ENCODE measurements around the gene C14orf180. TPM values are rescaled to one million over a fixed set of nuclear protein-coding genes. Genes with fewer than 3 reads are reported as not detected.

The C14orf180 gene
- total RNA-seq, 6 experiments from 2014 or later = 0.35 to 4.0 (median 1.9) TPM

DNA sequence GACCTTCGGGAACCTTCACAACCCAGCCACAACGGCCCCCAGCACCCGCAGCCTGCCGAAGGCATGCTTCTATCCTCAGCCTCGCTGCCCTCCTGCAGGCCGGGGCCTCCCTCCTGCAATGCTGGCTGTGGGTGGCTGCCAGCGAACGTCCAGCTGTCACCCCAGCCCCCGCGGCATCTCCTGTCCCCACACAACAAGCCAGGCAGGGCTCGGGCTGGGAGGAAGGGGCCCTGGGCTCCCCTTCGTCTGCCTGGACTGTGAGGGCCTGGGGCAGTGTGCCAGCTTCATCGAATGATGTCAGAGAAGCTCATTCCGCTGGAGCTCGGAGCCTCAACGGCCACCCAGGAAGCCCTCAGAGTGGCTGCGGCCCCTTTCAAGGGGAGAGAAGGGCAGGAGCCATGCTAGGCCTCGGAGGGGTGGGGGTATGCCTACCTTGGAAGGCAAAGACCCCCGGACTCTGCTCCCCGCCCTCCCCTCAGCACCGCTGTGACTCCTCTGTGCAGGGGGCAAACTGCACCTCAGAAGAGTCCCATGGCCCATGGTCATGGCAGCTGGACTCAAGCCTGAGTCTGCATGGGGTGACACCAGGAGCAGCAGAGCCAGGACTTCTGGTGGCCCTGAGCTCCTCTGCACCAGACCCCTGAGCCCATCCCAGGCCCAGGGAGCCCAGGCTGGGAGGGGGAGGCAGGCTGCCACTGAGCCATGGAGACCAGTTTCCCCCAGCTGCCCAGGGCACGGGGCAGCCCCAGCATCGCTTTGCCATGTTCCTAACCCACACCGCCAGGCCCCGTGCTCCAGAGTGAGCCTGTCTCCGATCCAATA lies 24.7 kb upstream of the C14orf180 start:
- ATAC-seq (no peak), DNase-seq (peak; percentile 13 to 48 (median 44))
- Histone ChIP-seq H3K36me3 (no peaks in the 10 kb centered on the region), H3K27me3 (no peaks in the 10 kb centered on the region), H3K4me3 (no peak overlapping the region), H3K27ac (no peak overlapping the region), H3K4me1 (no peaks in the 10 kb centered on the region), H3K9me3 (no peaks in the 10 kb centered on the region)
- no peak for TF ChIP-seq POLR2A (IDR thresholded peaks at IDR 0.05)
- TF ChIP-seq, protein P1, sequence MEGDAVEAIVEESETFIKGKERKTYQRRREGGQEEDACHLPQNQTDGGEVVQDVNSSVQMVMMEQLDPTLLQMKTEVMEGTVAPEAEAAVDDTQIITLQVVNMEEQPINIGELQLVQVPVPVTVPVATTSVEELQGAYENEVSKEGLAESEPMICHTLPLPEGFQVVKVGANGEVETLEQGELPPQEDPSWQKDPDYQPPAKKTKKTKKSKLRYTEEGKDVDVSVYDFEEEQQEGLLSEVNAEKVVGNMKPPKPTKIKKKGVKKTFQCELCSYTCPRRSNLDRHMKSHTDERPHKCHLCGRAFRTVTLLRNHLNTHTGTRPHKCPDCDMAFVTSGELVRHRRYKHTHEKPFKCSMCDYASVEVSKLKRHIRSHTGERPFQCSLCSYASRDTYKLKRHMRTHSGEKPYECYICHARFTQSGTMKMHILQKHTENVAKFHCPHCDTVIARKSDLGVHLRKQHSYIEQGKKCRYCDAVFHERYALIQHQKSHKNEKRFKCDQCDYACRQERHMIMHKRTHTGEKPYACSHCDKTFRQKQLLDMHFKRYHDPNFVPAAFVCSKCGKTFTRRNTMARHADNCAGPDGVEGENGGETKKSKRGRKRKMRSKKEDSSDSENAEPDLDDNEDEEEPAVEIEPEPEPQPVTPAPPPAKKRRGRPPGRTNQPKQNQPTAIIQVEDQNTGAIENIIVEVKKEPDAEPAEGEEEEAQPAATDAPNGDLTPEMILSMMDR (IDR thresholded peaks at IDR 0.05) = no peak
- intact Hi-C loops (cut with DNase I) = loop anchor here (5.0 kb wide), 2 partner anchors 418 to 483 kb away; partner anchors contain the start of gene KIF26A (in 1 of the 2)
- WGBS (ENCODE audit: insufficient coverage, low coverage, low lambda C conversion rate, missing lambda C conversion rate) = 47% methylated on average over 6 of the region's 26 CpGs

DNA sequence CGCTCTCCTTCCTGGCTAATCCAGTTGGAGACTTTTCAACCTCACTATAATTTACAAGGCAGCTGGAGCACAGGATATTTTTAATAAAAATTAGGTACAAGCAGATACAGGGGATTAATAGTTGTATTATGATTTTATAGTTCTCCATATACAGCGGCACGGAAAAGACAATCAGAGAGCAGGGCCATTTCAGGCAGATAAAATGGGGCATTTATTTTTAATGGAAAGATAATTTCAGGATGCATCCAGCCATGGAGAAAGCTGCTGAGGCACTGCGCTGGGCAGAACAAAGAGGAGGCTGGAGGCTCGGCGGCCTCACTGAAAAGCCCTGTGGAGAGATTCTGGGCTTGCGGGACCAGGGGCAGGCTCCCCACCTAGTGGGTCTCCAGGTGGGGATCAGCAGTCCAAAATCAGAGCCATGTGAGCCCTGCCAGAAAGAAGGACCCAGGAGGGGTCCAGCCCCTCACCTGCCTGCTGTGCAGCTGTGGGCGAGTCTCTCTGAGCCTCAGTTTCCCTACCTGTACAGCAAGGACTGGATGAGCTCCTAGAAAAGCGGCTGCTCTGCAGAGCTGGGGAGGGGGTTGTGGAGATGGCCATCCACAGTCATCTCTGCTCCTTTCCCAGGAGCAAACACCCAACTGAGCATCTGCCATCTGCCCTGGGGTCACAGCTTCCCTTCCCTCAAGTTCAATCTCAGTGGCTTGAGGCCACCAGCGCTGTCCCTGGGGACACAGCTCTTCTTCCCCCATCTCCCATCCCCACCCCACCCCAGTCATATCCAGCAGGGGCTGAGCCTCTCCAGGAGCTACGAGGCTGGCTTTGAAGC lies 23.9 kb upstream of the C14orf180 start:
- Histone ChIP-seq H3K27me3 (no peaks in the 10 kb centered on the region), H3K36me3 (no peaks in the 10 kb centered on the region), H3K4me1 (no peaks in the 10 kb centered on the region), H3K27ac (no peak overlapping the region), H3K4me3 (no peak overlapping the region), H3K9me3 (no peaks in the 10 kb centered on the region)
- 76% methylated on average over 6 of the region's 11 CpGs for WGBS (ENCODE audit: insufficient coverage, low coverage, low lambda C conversion rate, missing lambda C conversion rate)
- intact Hi-C loops (cut with DNase I) = loop anchor here (5.0 kb wide), 2 partner anchors 418 to 483 kb away; partner anchors contain the start of gene KIF26A (in 1 of the 2)
- ATAC-seq = no peak
- no peak for TF ChIP-seq POLR2A (IDR thresholded peaks at IDR 0.05)
- TF ChIP-seq, protein P1 (IDR thresholded peaks at IDR 0.05) = no peak
- DNase-seq = peak; percentile 9 to 20 (median 16)

DNA sequence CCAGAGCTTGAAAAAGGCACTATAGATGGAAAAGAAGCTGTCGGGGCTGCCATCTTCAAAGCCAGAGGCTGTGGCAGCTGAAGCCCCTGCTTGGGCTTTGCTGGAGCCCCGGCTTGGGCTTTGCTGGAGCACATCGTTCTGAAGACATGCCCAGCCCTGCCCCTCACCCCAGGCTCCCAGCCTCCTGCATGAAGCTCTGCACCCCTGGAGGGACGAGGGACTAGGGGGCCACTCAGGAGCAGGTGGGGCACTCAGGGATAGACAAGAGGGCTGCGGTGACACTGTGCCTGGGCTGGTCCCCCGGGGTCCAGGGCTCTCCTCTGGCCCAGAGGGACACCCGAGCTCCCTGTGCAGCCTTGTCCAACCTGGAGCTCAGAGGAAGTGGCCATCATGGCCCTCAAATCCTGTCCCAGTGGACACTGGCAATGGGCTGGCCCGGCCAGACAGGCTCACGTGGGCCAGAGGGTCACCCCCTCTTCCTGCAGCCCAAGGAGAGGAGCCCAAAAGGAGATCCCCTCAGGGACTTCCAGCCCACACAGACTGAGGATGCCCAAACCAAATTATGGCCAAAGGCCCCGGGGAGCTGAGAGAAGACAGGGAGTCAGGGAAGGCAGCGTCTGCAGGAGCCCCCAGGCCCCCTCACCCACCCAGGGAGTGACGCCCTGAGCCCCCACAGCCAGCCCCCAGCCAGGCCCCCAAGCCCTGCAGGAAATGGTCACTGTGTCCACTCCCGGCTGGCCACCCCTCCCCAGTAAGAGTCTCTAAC lies 23.1 kb upstream of the C14orf180 start:
- ATAC-seq = no peak
- H3K36me3 ChIP-seq = no peaks in the 10 kb centered on the region
- no peaks in the 10 kb centered on the region for H3K4me1 ChIP-seq
- no peaks in the 10 kb centered on the region for H3K27me3 ChIP-seq
- H3K4me3 ChIP-seq = no peak overlapping the region
- no peak overlapping the region for H3K27ac ChIP-seq
- H3K9me3 ChIP-seq = no peaks in the 10 kb centered on the region
- peak; percentile 10 to 42 (median 33) for DNase-seq
- TF ChIP-seq, protein P1 (IDR thresholded peaks at IDR 0.05) = no peak
- TF ChIP-seq POLR2A (IDR thresholded peaks at IDR 0.05) = no peak
- WGBS (ENCODE audit: insufficient coverage, low coverage, low lambda C conversion rate, missing lambda C conversion rate) = 67% methylated on average over 1 of the region's 13 CpGs
- intact Hi-C loops (cut with DNase I) = loop anchor here (5.0 kb wide), 2 partner anchors 419 to 484 kb away; partner anchors contain the start of gene KIF26A (in 1 of the 2)

DNA sequence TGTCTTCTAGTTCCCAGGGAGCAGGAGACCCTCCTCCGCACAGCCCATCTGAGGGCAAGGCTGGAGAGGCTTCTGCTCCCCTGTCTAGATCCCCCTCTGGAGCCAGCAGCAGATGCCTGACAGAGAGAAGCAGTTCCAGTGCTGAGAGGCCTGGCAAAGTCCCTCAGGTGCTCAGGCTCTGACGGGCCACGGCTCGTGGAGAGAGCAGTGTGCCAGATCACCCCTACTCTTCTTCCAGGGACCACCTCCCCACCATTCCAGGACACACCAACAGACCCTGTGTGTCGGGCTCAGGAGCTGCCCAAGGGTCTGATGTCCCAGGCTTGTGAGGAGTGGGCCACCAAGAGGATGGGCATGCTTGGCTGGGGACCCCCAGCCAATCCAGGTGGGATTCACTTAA lies 22.5 kb upstream of the C14orf180 start:
- Histone ChIP-seq H3K9me3 (no peaks in the 10 kb centered on the region), H3K27ac (no peak overlapping the region), H3K27me3 (no peaks in the 10 kb centered on the region), H3K4me3 (no peak overlapping the region), H3K4me1 (no peaks in the 10 kb centered on the region), H3K36me3 (no peaks in the 10 kb centered on the region)
- intact Hi-C loops (cut with DNase I) = loop anchor here (5.0 kb wide), 2 partner anchors 420 to 485 kb away; partner anchors contain the start of gene KIF26A (in 1 of the 2)
- 59% methylated on average over 3 of the region's 5 CpGs for WGBS (ENCODE audit: insufficient coverage, low coverage, low lambda C conversion rate, missing lambda C conversion rate)
- TF ChIP-seq, protein P1 (IDR thresholded peaks at IDR 0.05) = no peak
- no peak for TF ChIP-seq POLR2A (IDR thresholded peaks at IDR 0.05)
- ATAC-seq = no peak
- peak; percentile 3 to 30 (median 14) for DNase-seq

Measured in right lobe of liver (tissue), 6 donors.